PFSK-1 (cell line): ENCODE measurements around the gene FRMPD4.

Experiments used
- POLR2AphosphoS5 ChIP-seq: IDR thresholded peaks from 2 replicates; pipeline ENCODE4 v1.6.1; 2012; ENCODE audit warnings: low read depth, mild to moderate bottlenecking, control low read depth, low read length, moderate library complexity
- TAF1 ChIP-seq: IDR thresholded peaks from 2 replicates; pipeline ENCODE4 v1.6.1; 2012; ENCODE audit warnings: low read length, control low read depth, borderline replicate concordance; ENCODE audit not compliant: insufficient read depth

DNA sequence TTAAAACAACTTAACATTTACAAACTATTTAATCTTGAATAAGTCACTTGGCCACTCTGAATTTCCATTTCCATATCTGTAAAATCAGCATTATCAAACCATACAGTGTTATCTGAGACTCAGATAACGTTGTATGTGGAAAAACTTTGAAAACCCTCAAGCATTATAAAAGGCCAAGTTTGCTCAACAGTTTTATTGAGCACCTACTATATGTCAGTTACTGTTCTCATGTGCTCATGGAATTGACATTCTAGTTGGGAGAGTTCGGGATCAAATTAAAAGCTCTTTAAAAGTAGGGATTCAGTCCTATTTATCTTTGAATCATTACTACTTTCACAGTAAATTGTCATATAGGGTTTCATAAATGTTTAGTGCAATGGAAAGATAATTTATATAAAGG is 97.9 kb downstream of the FRMPD4 start:
- no peak for TF ChIP-seq TAF1
- TF ChIP-seq POLR2AphosphoS5 = no peak
